Colonic mucosa (tissue), 4 donors: ENCODE data around the gene RPL11. TPM values are rescaled to one million over a fixed set of nuclear protein-coding genes. Genes with fewer than 3 reads are reported as not detected.

Experiments used
- DNase-seq: peaks from one replicate; pipeline ENCODE4 v3.0.0-alpha.2; 2020
- H3K27ac ChIP-seq: fragments of 200-600 bp; one replicate; pipeline ENCODE4 v1.8.0; 2021
- H3K27me3 ChIP-seq: fragments of 200-600 bp; one replicate; pipeline ENCODE4 v1.8.0; 2021
- H3K36me3 ChIP-seq: fragments of 200-600 bp; one replicate; pipeline ENCODE4 v1.8.0; 2021
- H3K4me1 ChIP-seq: fragments of 200-600 bp; one replicate; pipeline ENCODE4 v1.8.0; 2021; ENCODE audit warnings: mild to moderate bottlenecking
- H3K4me3 ChIP-seq: fragments of 200-600 bp; one replicate; pipeline ENCODE4 v1.8.0; 2021
- H3K9ac ChIP-seq, 2 donors: one replicate each; pipeline ENCODE4 v1.7.0; 2013; ENCODE audit warnings: control low read depth in 2 of 2, low read depth in 2 of 2, low read length in 2 of 2
- H3K9me3 ChIP-seq: fragments of 200-600 bp; one replicate; pipeline ENCODE4 v1.8.0; 2021
- intact Hi-C: fragments of 100-400 bp; cut with DNase I; formaldehyde crosslinking; loops from one replicate; pipeline ENCODE4 v1.14.1; 2022
- total RNA-seq, 2 donors: library from RNA; stranded (reverse); fragmentation: NEBNext Ultra II Directional in 1 of 2; extraction: Animal tissue kit (Norgen Biotek cat#: 25700) in 1 of 2; gene quantifications; one replicate each; pipeline ENCODE4 v1.2.1, GENCODE V29; 2021
- TF ChIP-seq, protein P1 (sequence below): fragments of 200-600 bp; IDR thresholded peaks from one replicate; pipeline ENCODE4 v1.8.0; 2022; ENCODE audit warnings: antibody characterized with exemption, mild to moderate bottlenecking
- donor health status: healthy.
- donor health status: DM: no; HTN: no; CAD: no.
- donor health status: DM: no; HTN: no; CAD: no.

The RPL11 gene
- total RNA-seq, 2 donors from 2014 or later = 871 to 897 TPM

DNA sequence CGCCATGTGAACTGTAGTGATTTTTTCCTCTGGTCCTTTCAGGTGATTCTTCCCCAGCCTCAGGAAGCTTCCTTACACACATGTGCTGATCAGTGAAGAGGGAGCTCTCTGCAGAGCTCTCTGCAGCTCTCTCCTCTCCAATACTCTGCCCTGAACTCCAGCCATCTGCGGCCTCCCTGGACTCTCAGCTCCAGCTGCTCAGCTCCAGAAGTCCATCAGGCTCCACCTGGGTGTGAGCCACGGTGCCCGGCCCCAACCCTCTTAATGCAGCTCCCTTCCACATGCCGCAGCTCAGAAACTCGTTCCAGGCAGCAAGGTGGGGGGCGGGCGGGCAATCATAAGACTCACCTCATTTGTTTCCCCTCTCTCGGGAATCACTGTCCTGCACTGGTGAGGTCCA is 30.9 kb upstream of the RPL11 start:
- DNase-seq = no peak
- TF ChIP-seq, protein P1, sequence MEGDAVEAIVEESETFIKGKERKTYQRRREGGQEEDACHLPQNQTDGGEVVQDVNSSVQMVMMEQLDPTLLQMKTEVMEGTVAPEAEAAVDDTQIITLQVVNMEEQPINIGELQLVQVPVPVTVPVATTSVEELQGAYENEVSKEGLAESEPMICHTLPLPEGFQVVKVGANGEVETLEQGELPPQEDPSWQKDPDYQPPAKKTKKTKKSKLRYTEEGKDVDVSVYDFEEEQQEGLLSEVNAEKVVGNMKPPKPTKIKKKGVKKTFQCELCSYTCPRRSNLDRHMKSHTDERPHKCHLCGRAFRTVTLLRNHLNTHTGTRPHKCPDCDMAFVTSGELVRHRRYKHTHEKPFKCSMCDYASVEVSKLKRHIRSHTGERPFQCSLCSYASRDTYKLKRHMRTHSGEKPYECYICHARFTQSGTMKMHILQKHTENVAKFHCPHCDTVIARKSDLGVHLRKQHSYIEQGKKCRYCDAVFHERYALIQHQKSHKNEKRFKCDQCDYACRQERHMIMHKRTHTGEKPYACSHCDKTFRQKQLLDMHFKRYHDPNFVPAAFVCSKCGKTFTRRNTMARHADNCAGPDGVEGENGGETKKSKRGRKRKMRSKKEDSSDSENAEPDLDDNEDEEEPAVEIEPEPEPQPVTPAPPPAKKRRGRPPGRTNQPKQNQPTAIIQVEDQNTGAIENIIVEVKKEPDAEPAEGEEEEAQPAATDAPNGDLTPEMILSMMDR = no peak
- Histone ChIP-seq H3K27ac (no peak overlapping the region), H3K4me3 (no peak overlapping the region), H3K9me3 (no peaks in the 10 kb centered on the region), H3K9ac (no peak overlapping the region), H3K4me1 (no peaks in the 10 kb centered on the region), H3K27me3 (no peaks in the 10 kb centered on the region), H3K36me3 (no peaks in the 10 kb centered on the region)
- intact Hi-C loops = no loop called here

DNA sequence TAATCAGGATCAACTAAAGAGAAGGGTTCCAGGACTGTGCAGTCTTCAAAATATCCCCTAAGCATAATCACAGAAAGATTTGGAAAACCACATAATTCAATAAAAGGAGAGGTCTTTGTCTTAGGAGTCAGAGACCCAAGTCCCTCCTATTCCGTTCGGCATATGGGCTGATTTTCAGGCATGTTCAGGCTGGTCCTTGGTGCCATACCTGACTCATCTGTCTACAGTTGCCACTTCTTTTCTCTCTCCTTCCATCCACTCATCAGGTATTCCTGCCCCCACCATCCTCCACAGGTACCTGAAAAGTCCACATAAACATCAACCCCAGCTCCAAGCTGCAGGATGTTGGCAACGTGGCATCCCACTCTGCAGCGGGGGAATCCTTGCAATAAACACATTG is 29.7 kb upstream of the RPL11 start:
- intact Hi-C loops = no loop called here
- Histone ChIP-seq H3K4me1 (no peaks in the 10 kb centered on the region), H3K9me3 (no peaks in the 10 kb centered on the region), H3K27me3 (no peaks in the 10 kb centered on the region), H3K27ac (no peak overlapping the region), H3K9ac (no peak overlapping the region), H3K36me3 (no peaks in the 10 kb centered on the region), H3K4me3 (no peak overlapping the region)
- DNase-seq = no peak
- TF ChIP-seq, protein P1 = no peak

DNA sequence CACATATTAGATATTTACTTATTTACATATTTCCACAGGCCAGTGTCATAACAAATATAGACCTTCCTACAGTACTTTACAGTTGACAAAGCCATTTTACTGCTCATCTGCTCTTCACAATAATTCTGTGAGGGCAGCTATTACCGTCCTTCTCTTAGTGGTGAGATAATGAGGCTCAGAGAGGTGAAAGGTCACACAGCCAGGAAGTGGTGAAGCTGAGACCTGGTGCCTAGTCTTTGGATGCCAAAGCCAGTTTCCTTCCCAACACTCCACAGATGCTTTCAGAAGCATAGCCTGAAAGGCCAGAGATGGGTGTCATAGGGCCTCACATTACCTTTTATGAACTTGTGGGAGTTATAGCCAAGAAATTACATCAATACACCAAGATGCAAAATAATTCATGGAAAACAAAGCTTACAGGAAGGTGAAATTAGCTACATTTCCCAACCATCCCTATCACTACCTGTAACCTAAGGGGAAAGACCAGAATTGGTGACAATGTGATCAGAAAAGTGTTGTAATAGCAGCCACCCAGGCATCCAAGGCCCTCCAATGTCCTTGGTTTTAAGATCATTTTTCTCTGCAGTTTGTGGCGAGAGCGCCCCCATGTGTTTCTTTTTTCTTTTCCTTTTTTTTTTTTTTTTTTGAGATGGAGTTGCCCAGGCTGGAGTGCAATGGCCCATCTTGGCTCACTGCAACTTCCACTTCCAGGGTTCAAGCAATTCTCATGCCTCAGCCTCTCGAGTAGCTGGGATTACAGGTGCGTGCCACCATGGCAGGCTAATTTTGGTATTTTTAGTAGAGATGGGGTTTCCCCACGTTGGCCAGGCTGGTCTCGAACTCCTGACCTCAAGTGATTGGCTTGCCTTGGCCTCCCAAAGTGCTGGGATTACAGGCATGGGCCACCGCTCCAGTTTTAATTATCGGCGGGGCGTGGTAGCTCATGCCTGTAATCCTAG is 26.5 kb upstream of the RPL11 start:
- Histone ChIP-seq H3K4me1 (no peaks in the 10 kb centered on the region), H3K27me3 (no peaks in the 10 kb centered on the region), H3K9me3 (no peaks in the 10 kb centered on the region), H3K4me3 (no peak overlapping the region), H3K36me3 (no peaks in the 10 kb centered on the region), H3K9ac (no peak overlapping the region), H3K27ac (no peak overlapping the region)
- no peak for DNase-seq
- intact Hi-C loops = no loop called here
- TF ChIP-seq, protein P1 = no peak

- Histone ChIP-seq H3K9ac (no peak overlapping the region), H3K36me3 (no peaks in the 10 kb centered on the region), H3K4me3 (no peak overlapping the region), H3K27ac (no peak overlapping the region), H3K9me3 (no peaks in the 10 kb centered on the region), H3K4me1 (no peaks in the 10 kb centered on the region), H3K27me3 (no peaks in the 10 kb centered on the region)
- intact Hi-C loops = no loop called here
- DNase-seq = no peak
- TF ChIP-seq, protein P1 = no peak
Observed at GRCh38 chr1:23667411-23667810, 24.2 kb upstream of the RPL11 start.

DNA sequence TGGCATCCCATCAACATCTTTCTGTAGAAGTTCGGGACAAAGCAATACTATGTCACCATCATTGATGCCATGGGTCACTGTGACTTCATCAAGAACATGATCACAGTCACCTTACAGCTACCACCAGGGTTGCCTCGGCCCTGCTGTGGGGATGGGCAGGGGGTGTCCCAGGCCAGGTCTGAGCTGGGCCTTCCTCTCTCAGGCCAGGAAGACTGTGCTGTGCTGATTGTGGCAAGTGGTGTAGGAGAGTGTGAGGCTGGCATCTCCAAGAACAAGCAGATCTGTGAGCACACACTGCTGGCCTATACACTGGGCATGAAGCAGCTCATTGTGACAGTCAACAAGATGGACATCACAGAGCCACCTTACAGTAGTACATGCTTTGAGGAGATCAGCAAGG is 20.9 kb upstream of the RPL11 start:
- TF ChIP-seq, protein P1 = no peak
- no peaks in the 10 kb centered on the region for H3K27me3 ChIP-seq
- intact Hi-C loops = no loop called here
- H3K27ac ChIP-seq = no peak overlapping the region
- no peaks in the 10 kb centered on the region for H3K4me1 ChIP-seq
- DNase-seq = no peak
- H3K4me3 ChIP-seq = no peak overlapping the region
- no peak overlapping the region for H3K9ac ChIP-seq
- no peaks in the 10 kb centered on the region for H3K9me3 ChIP-seq
- H3K36me3 ChIP-seq = no peaks in the 10 kb centered on the region
